Ovary (tissue), 9 donors: ENCODE data around the gene MT1HL1. TPM values are rescaled to one million over a fixed set of nuclear protein-coding genes. Genes with fewer than 3 reads are reported as not detected.

ENCODE experiments used
- DNase-seq, 5 donors: peaks; one replicate each; pipeline ENCODE4 v3.0.0-alpha.2; 2019 to 2020
- H3K27ac ChIP-seq, 2 donors: fragments of 200-600 bp; one replicate each; pipeline versions ENCODE4 v1.5.1 to v1.8.0; 2019 to 2022
- H3K27me3 ChIP-seq: fragments of 200-600 bp; one replicate; pipeline ENCODE4 v1.8.0; 2022
- H3K36me3 ChIP-seq: fragments of 200-600 bp; sonication (generic); one replicate; pipeline ENCODE4 v1.5.1; 2019
- H3K4me1 ChIP-seq: one replicate; pipeline ENCODE4 v1.8.1; 2013; ENCODE audit warnings: mild to moderate bottlenecking, moderate library complexity; ENCODE audit not compliant: insufficient read depth
- H3K4me3 ChIP-seq: fragments of 200-600 bp; sonication (generic); one replicate; pipeline ENCODE4 v1.5.1; 2017
- H3K9me3 ChIP-seq, 2 donors: fragments of 200-600 bp in 1 of 2; sonication (generic) in 1 of 2; one replicate each; pipeline versions ENCODE4 v1.5.1 to v1.8.1; 2013 to 2019; ENCODE audit warnings: mild to moderate bottlenecking in 1 of 2, moderate library complexity in 1 of 2
- CTCF ChIP-seq, 3 donors: fragments of 450-650 bp in 2 of 3; fragments of 200-600 bp in 1 of 3; IDR thresholded peaks; one replicate each; pipeline versions ENCODE4 v1.5.1 to v1.8.0; 2016 to 2022; ENCODE audit warnings: antibody characterized with exemption in 3 of 3, mild to moderate bottlenecking in 1 of 3
- EP300 ChIP-seq: sonication (generic); formaldehyde crosslinking; IDR thresholded peaks from one replicate; pipeline ENCODE4 v1.6.1; 2017; ENCODE audit warnings: antibody characterized with exemption
- POLR2A ChIP-seq: fragments of 450-650 bp; IDR thresholded peaks from one replicate; pipeline ENCODE4 v1.6.1; 2017; ENCODE audit warnings: antibody characterized with exemption, mild to moderate bottlenecking, moderate library complexity
- WGBS, 3 donors: extraction: QIAGEN DNeasy Blood & Tissue Kit in 1 of 3; methylation state at CpG; one replicate each; pipeline versions ENCODE4 v1.1.5 to v1.1.7; 2013 to 2017; 5-methylcytosine and 5-hydroxymethylcytosine counted together
- intact Hi-C, 4 donors: fragments of 100-400 bp; cut with DNase I; formaldehyde crosslinking; loops; one replicate each; pipeline versions ENCODE4 v1.11.0 to v1.15.1; 2022 to 2023
- polyA plus RNA-seq, 2 donors: library from polyadenylated mRNA; stranded (reverse); fragments of 200-250 nt in 1 of 2; fragments of 350-450 nt in 1 of 2; fragmentation: Illumina TruSeq in 1 of 2; extraction: RNeasy Lipid Tissue Mini Kit (QIAGEN cat#74804) in 1 of 2; gene quantifications; one replicate each; pipeline ENCODE4 v1.2.3, GENCODE V29; 2013 to 2014
- total RNA-seq, 7 donors: library from RNA; depleted of rRNA in 2 of 7; stranded (reverse); fragments of >200 nt in 2 of 7; fragmentation: NEBNext Ultra II Directional in 3 of 7; extraction: Animal tissue kit (Norgen Biotek cat#: 25700) in 3 of 7; gene quantifications; one replicate each; pipeline versions ENCODE4 v1.1.0 to v1.2.4, GENCODE V29; 2016 to 2023
- donor health status: DM: no; HTN: no; CAD: no; lungs with moderate emphysema.
- donor health status: DM: no; HTN: no; CAD: no.
- donor health status: Bipolar disorder and iron deficiency.
- donor health status: DM: yes; HTN: yes; CAD: no.
- donor health status: DM: no; HTN: no; CAD: no.
- donor health status: DM: yes; HTN: yes; CAD: no.

MT1HL1 gene
- total and polyA plus RNA-seq, 9 donors = not detected

GRCh38 chr1:237000191-237000590, 4.0 kb downstream of the MT1HL1 start:
- H3K4me1 ChIP-seq = no peaks in the 10 kb centered on the region
- H3K4me3 ChIP-seq = no peak overlapping the region
- no peak overlapping the region for H3K27ac ChIP-seq
- DNase-seq = no peak
- no peaks in the 10 kb centered on the region for H3K36me3 ChIP-seq
- intact Hi-C loops = no loop called here
- no peaks in the 10 kb centered on the region for H3K27me3 ChIP-seq
- TF ChIP-seq CTCF (IDR thresholded peaks at IDR 0.05) = no peak
- no peak for TF ChIP-seq EP300
- TF ChIP-seq POLR2A = no peak
- no peaks in the 10 kb centered on the region for H3K9me3 ChIP-seq
- 91 to 96% (median 93%) methylated on average over 4 of the region's 4 CpGs for WGBS, 3 donors

- no peaks in the 10 kb centered on the region for H3K9me3 ChIP-seq
These were observed 5.7 kb downstream of the MT1HL1 start for GRCh38 chr1:236998546-236998945.

GRCh38 chr1:236997882-236998281, 6.4 kb downstream of the MT1HL1 start:
- no peak for TF ChIP-seq POLR2A
- TF ChIP-seq CTCF (IDR thresholded peaks at IDR 0.05) = no peak
- no peak for TF ChIP-seq EP300
- H3K4me1 ChIP-seq = no peaks in the 10 kb centered on the region
- 77 to 86% (median 83%) methylated on average over 12 of the region's 12 CpGs for WGBS, 3 donors
- no peaks in the 10 kb centered on the region for H3K27me3 ChIP-seq
- no peak overlapping the region for H3K4me3 ChIP-seq
- no peak overlapping the region for H3K27ac ChIP-seq
- H3K36me3 ChIP-seq = no peaks in the 10 kb centered on the region
- intact Hi-C loops = no loop called here
- DNase-seq = no peak
- H3K9me3 ChIP-seq = no peaks in the 10 kb centered on the region

More at GRCh38 chr1:236998546-236998945, 5.7 kb downstream of the MT1HL1 start:
- no peak for TF ChIP-seq EP300
- TF ChIP-seq POLR2A = no peak
- TF ChIP-seq CTCF (IDR thresholded peaks at IDR 0.05) = no peak
- Histone ChIP-seq H3K27ac (no peak overlapping the region), H3K4me1 (no peaks in the 10 kb centered on the region), H3K36me3 (no peaks in the 10 kb centered on the region), H3K4me3 (no peak overlapping the region), H3K27me3 (no peaks in the 10 kb centered on the region)
- WGBS, 3 donors = 48 to 53% (median 52%) methylated on average over 3 of the region's 3 CpGs
- DNase-seq = no peak
- intact Hi-C loops = no loop called here

- intact Hi-C loops = no loop called here
- no peaks in the 10 kb centered on the region for H3K4me1 ChIP-seq
- H3K9me3 ChIP-seq = no peaks in the 10 kb centered on the region
- TF ChIP-seq CTCF (IDR thresholded peaks at IDR 0.05) (no peak), POLR2A (no peak), EP300 (no peak)
- no peak for DNase-seq
- no peak overlapping the region for H3K4me3 ChIP-seq
- no peaks in the 10 kb centered on the region for H3K36me3 ChIP-seq
- 87 to 90% (median 89%) methylated on average over 11 of the region's 11 CpGs for WGBS, 3 donors
- no peak overlapping the region for H3K27ac ChIP-seq
- H3K27me3 ChIP-seq = no peaks in the 10 kb centered on the region
These were observed 6.9 kb downstream of the MT1HL1 start for GRCh38 chr1:236997361-236997760.

GRCh38 chr1:236994450-236994849, 9.8 kb downstream of the MT1HL1 start:
- no peak for DNase-seq
- no peaks in the 10 kb centered on the region for H3K36me3 ChIP-seq
- H3K27me3 ChIP-seq = no peaks in the 10 kb centered on the region
- WGBS, 3 donors = 92 to 96% (median 93%) methylated on average over 1 of the region's 1 CpG
- H3K4me3 ChIP-seq = no peak overlapping the region
- TF ChIP-seq POLR2A (no peak), CTCF (IDR thresholded peaks at IDR 0.05) (no peak), EP300 (no peak)
- intact Hi-C loops = no loop called here
- H3K27ac ChIP-seq = no peak overlapping the region
- no peaks in the 10 kb centered on the region for H3K9me3 ChIP-seq
- no peaks in the 10 kb centered on the region for H3K4me1 ChIP-seq
